ENCODE results near the gene SLC39A11.

DNA sequence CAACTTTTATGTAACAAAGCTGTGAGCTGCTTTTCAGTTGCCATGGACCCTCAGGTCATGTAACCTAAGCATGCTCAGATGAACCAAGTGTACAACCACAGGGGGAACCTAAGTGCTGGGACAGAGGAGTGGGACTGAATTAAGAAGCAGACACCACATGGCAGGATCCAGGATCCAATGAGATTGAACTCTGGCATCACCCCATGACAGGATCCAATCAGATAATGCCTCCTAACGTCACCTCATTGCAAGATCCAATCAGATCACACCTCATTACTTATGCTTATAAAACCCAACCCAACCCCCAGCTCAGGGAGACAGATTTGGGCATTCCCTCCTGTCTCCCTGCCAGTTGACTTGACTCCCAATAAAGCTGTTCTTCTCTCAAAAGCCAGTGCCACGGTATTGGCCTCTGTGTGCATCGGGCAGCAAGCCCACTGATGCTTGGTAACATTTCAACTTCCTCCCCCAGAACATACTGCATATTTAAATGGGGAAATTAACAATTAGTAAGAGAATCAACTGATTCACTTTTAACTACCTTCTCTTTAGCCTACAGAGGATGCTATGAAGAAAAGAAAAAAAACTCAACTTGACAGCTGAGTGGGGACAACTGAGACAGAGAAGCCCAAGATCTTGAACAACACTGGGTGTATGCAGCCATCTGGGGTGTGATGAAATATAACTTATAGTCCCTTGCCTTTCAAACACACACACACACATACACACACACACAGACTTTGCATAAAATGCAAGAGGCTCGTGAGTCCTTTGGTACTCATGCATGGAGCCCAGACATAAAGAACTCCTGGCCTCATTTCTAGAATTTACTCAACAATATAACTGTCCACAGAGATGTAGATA lies 148.4 kb downstream of the SLC39A11 start:
- TF ChIP-seq CTCF (IDR thresholded peaks at IDR 0.05) = no peak
- no peak for TF ChIP-seq POLR2A (IDR thresholded peaks at IDR 0.05)

All from testis (tissue), 2 donors.